Measurements from ENCODE around the gene RNF207. TPM values are rescaled to one million over a fixed set of nuclear protein-coding genes. Genes with fewer than 3 reads are reported as not detected.

RNF207 gene
- polyA plus RNA-seq, 1 of the 3 experiments (the other 2 are of a cell fraction) = 25.4 TPM

DNA sequence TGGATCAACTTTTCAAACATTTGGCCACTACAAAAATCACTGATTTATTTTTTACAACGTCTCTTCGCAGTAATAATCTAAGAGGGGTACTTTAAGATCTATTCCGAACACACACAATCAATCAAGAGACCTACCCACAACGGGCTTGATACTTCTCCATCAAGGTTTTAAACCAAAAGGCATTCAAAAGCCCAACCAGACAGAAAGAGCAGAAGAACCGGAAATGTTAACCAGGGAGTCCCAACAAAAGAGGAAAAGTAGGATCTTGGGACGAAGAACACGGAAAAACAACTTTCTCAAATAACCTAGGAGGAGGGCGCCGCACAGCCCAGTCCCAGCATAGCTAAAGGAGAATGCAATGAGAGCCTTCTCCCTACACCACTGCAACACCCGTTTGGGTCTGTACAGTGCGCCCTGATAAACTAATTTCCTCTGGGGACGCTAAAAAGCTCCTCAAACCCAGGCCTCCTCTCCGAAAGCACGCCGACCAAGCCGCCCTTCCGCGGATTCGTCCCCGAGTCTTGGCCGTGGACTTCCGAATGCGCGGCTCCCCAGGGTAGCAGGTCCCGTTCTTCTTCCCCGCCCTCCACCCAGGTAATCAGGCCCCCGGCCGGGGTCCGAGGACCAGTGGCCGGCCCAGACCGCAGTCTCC, 7.1 kb upstream of the RNF207 start:
- Histone ChIP-seq H3K36me3 (replicated peaks in 1 of 2; ENCODE audit: control insufficient read depth in 1 of 2, insufficient read depth in 2 of 2, low read length in 1 of 2) (peaks cover 17 to 37% of the 10 kb centered on the region in 2 experiments), H3K4me1 (ENCODE audit: control insufficient read depth in 1 of 2, insufficient read depth in 2 of 2, low read depth in 1 of 2, low read length in 1 of 2) (peaks cover 8 to 17% of the 10 kb centered on the region in 2 experiments; a peak in 3 of 4 replicates), H3K79me2 (ENCODE audit: insufficient read depth) (peaks cover 62% of the 10 kb centered on the region), H4K20me1 (ENCODE audit: insufficient read depth) (peaks cover 44% of the 10 kb centered on the region), H3K27me3 (ENCODE audit: insufficient read depth) (no peaks in the 10 kb centered on the region), H3F3A (replicated peaks; ENCODE audit: insufficient read depth) (peaks cover 5% of the 10 kb centered on the region), H2AFZ (ENCODE audit: low read depth) (no peak overlapping the region), H3K9me2 (no peaks in the 10 kb centered on the region), H3K9ac (peak overlapping the region; percentile 98), H3K4me3 (ENCODE audit: low read depth in 2 of 2, low read length in 1 of 2) (peak overlapping the region; percentile 84 to 87), H3K4me2 (peak overlapping the region; percentile 76), H3K27ac (ENCODE audit: low read depth in 2 of 2, low read length in 1 of 2) (peak overlapping the region; percentile 71 to 74), H3K9me3 (no peaks in the 10 kb centered on the region)
- POLR2A ChIA-PET = interaction anchor here (1.6 kb wide), 1 partner anchor 10 kb away, joined by 3 read pairs; no protein-coding TSS in a partner anchor
- DNase-seq = no peak
- WGBS (ENCODE audit: low lambda C conversion rate) = under 1% methylated on average over 21 of the region's 31 CpGs
- TF ChIP-seq JUND (IDR thresholded peaks at IDR 0.05) (no peak), MXI1 (IDR thresholded peaks at IDR 0.05; ENCODE audit: low read depth, low read length) (peak; percentile 6; the same call in 1 of the 2 replicates), ELF1 (IDR thresholded peaks at IDR 0.05) (no peak), NFIC (IDR thresholded peaks at IDR 0.05; ENCODE audit: borderline replicate concordance) (no peak)
- CTCF ChIA-PET = interaction anchor here (1.0 to 6.8 kb wide), 9 partner anchors 10 to 144 kb away, joined by 3 to 52 read pairs (median 5); no protein-coding TSS in a partner anchor

DNA sequence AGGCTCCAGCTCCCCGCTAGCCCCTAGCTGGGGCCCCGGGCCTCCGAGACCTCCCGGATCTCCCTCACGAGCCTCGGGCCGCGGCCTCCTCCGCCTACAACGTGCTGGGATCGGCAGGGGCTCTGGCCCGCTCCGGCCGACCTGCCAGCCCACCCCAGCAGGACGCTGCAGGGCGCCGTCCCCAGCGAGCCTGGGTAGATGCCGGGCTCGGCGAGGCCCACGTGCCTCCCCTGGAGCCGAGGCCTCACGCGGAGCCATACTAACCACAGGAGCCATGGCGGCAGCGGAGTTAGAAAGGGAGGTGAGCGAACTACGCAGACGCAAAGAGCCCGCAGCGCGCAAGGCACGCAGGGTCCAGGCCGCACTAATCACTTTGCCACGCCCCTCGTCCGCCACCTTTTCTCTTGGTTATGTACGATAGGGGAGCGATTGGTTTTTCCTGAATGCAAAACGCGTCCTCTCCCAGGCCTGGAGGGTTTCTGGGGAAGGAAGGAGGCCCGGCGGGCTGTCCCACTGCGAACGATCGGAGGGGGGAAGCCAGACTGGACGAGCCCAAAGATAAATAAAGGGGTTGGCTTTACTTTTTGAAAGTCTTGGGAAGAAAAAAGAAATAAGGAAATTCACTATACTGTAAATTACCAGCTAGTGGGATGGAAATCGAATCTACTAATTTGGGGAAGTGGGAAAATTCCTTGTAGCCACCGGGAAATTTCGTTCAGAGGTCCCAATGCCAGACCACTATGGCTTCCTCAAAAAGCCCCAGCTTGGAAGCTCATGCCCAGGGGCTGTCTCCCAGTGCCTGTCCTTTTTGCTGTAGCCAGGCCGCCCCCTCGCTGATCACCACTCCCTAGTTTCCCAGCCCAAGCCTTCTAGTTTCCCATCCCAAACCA, 6.4 kb upstream of the RNF207 start, which contains the start of gene RPL22:
RPL22 (minus strand) TSS at position 298 of the 890 bp plus-strand sequence; CDS start at position 276, 22 bp downstream.
- CTCF ChIA-PET = interaction anchor here (0.9 to 6.8 kb wide), 11 partner anchors 9 to 144 kb away, joined by 3 to 52 read pairs (median 5); no protein-coding TSS in a partner anchor
- H2AFZ ChIP-seq (ENCODE audit: low read depth) = peak within 1 kb of the TSS; percentile 95
- peak within 1 kb of the TSS; percentile 76 for H3K4me2 ChIP-seq
- H3K79me2 ChIP-seq (ENCODE audit: insufficient read depth) = peaks cover 54% of the 10 kb centered on the region
- no peaks in the 10 kb centered on the region for H3K27me3 ChIP-seq (ENCODE audit: insufficient read depth)
- no peaks in the 10 kb centered on the region for H3K9me3 ChIP-seq
- 10% methylated on average over 23 of the region's 53 CpGs for WGBS (ENCODE audit: low lambda C conversion rate)
- H3F3A ChIP-seq (replicated peaks; ENCODE audit: insufficient read depth) = peaks cover 5% of the 10 kb centered on the region
- peaks cover 8 to 17% of the 10 kb centered on the region in 2 experiments; a peak in 3 of 4 replicates for H3K4me1 ChIP-seq (ENCODE audit: control insufficient read depth in 1 of 2, insufficient read depth in 2 of 2, low read depth in 1 of 2, low read length in 1 of 2)
- no peaks in the 10 kb centered on the region for H3K9me2 ChIP-seq
- POLR2A ChIA-PET = interaction anchor here (1.6 kb wide), 1 partner anchor 9 kb away, joined by 3 read pairs; no protein-coding TSS in a partner anchor
- peak within 1 kb of the TSS; percentile 74 to 91 for H3K27ac ChIP-seq (ENCODE audit: low read depth in 2 of 2, low read length in 1 of 2)
- peak; percentile 94 for DNase-seq
- H4K20me1 ChIP-seq (ENCODE audit: insufficient read depth) = peaks cover 36% of the 10 kb centered on the region
- H3K4me3 ChIP-seq (ENCODE audit: low read depth in 2 of 2, low read length in 1 of 2) = peak within 1 kb of the TSS; percentile 84 to 87
- H3K9ac ChIP-seq = peak within 1 kb of the TSS; percentile 98
- H3K36me3 ChIP-seq (replicated peaks in 1 of 2; ENCODE audit: control insufficient read depth in 1 of 2, insufficient read depth in 2 of 2, low read length in 1 of 2) = peaks cover 12 to 30% of the 10 kb centered on the region in 2 experiments
- TF ChIP-seq, protein P1, sequence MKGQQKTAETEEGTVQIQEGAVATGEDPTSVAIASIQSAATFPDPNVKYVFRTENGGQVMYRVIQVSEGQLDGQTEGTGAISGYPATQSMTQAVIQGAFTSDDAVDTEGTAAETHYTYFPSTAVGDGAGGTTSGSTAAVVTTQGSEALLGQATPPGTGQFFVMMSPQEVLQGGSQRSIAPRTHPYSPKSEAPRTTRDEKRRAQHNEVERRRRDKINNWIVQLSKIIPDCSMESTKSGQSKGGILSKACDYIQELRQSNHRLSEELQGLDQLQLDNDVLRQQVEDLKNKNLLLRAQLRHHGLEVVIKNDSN (IDR thresholded peaks at IDR 0.05; ENCODE audit: borderline replicate concordance, low read depth) = no peak
- TF ChIP-seq ELF1 (IDR thresholded peaks at IDR 0.05) (peak; percentile 76), GATA2 (CRISPR knock-in tag; IDR thresholded peaks at IDR 0.05) (no peak), RAD21 (IDR thresholded peaks at IDR 0.05; ENCODE audit: low read length) (no peak), FOXM1 (IDR thresholded peaks at IDR 0.05; ENCODE audit: low read depth) (no peak), RXRA (IDR thresholded peaks at IDR 0.05; ENCODE audit: borderline replicate concordance, low read depth) (no peak), RCOR1 (IDR thresholded peaks at IDR 0.05; ENCODE audit: low read length) (peak; percentile 63; the same call in 1 of the 2 replicates), POLR2AphosphoS5 (IDR thresholded peaks at IDR 0.05; ENCODE audit: low read depth, low read length) (peak; percentile 86), SMC3 (IDR thresholded peaks at IDR 0.05; ENCODE audit: low read depth, low read length) (no peak), RFX5 (IDR thresholded peaks at IDR 0.05; ENCODE audit: low read length) (no peak), CHD2 (IDR thresholded peaks at IDR 0.05; ENCODE audit: low read length, partially characterized antibody) (peak; percentile 91), FOSL2 (IDR thresholded peaks at IDR 0.05; ENCODE audit: borderline replicate concordance, low read depth) (no peak)
- TF ChIP-seq, protein P2, sequence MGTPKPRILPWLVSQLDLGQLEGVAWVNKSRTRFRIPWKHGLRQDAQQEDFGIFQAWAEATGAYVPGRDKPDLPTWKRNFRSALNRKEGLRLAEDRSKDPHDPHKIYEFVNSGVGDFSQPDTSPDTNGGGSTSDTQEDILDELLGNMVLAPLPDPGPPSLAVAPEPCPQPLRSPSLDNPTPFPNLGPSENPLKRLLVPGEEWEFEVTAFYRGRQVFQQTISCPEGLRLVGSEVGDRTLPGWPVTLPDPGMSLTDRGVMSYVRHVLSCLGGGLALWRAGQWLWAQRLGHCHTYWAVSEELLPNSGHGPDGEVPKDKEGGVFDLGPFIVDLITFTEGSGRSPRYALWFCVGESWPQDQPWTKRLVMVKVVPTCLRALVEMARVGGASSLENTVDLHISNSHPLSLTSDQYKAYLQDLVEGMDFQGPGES (IDR thresholded peaks at IDR 0.05; ENCODE audit: low read depth, low read length) = 0 out of 2 replicates have a peak, but pooled peaks have one; percentile 19
- TF ChIP-seq, protein P3, sequence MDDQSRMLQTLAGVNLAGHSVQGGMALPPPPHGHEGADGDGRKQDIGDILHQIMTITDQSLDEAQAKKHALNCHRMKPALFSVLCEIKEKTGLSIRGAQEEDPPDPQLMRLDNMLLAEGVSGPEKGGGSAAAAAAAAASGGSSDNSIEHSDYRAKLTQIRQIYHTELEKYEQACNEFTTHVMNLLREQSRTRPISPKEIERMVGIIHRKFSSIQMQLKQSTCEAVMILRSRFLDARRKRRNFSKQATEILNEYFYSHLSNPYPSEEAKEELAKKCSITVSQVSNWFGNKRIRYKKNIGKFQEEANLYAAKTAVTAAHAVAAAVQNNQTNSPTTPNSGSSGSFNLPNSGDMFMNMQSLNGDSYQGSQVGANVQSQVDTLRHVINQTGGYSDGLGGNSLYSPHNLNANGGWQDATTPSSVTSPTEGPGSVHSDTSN (IDR thresholded peaks at IDR 0.05) = no peak
- TF ChIP-seq, protein P4, sequence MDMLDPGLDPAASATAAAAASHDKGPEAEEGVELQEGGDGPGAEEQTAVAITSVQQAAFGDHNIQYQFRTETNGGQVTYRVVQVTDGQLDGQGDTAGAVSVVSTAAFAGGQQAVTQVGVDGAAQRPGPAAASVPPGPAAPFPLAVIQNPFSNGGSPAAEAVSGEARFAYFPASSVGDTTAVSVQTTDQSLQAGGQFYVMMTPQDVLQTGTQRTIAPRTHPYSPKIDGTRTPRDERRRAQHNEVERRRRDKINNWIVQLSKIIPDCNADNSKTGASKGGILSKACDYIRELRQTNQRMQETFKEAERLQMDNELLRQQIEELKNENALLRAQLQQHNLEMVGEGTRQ (IDR thresholded peaks at IDR 0.05; ENCODE audit: borderline replicate concordance, low read depth, low read length) = no peak
- TF ChIP-seq, protein P5, sequence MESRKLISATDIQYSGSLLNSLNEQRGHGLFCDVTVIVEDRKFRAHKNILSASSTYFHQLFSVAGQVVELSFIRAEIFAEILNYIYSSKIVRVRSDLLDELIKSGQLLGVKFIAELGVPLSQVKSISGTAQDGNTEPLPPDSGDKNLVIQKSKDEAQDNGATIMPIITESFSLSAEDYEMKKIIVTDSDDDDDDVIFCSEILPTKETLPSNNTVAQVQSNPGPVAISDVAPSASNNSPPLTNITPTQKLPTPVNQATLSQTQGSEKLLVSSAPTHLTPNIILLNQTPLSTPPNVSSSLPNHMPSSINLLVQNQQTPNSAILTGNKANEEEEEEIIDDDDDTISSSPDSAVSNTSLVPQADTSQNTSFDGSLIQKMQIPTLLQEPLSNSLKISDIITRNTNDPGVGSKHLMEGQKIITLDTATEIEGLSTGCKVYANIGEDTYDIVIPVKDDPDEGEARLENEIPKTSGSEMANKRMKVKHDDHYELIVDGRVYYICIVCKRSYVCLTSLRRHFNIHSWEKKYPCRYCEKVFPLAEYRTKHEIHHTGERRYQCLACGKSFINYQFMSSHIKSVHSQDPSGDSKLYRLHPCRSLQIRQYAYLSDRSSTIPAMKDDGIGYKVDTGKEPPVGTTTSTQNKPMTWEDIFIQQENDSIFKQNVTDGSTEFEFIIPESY (IDR thresholded peaks at IDR 0.05; ENCODE audit: borderline replicate concordance, low read depth) = peak; percentile 53; the same call in 1 of the 2 replicates

All from SK-N-SH (cell line).